Stimulated activated CD8-positive, alpha-beta memory T cell treated with anti-CD3 and anti-CD28 coated beads, Interleukin-12 subunit alpha, Interleukin-12 subunit beta, amount 100 ng/mL, for 1 hour (primary cell): ENCODE measurements around the gene PCDHB15.
"Not testable (repeated sequence)": the region's sequence is repeated elsewhere in the genome, so short reads cannot be mapped to it uniquely, and the experiment has no call there.

Experiments
- DNase-seq: peaks from one replicate; pipeline ENCODE4 v3.0.0-alpha.2; 2020; ENCODE audit warnings: low read depth

Gene PCDHB15

GRCh38 chr5:141245250-141245717 lies at the start of gene PCDHB15:
PCDHB15 (plus strand) TSS chr5:141245395; CDS start chr5:141245579, 184 bp downstream.
- DNase-seq, result no peak

DNA sequence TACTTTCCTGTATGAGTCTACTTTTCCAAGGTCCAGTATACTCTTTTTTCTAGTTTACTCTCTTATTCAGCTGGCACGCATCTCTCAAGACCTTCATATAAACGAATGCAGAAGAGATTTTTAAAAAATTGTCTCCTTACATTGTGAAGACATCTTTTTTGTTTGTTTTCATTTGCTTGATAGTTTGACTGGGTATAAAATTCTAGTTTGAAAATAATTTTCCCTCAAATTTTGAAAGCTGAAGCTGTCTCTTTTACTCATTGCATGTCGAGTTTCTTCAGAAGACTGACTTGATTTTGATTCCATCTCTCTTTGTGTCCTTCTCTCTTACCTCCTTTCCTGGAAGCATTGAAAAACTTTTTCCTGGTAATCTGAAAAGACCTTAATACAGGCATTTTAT lies 48.8 kb upstream of the PCDHB15 start:
- no peak for DNase-seq

DNA sequence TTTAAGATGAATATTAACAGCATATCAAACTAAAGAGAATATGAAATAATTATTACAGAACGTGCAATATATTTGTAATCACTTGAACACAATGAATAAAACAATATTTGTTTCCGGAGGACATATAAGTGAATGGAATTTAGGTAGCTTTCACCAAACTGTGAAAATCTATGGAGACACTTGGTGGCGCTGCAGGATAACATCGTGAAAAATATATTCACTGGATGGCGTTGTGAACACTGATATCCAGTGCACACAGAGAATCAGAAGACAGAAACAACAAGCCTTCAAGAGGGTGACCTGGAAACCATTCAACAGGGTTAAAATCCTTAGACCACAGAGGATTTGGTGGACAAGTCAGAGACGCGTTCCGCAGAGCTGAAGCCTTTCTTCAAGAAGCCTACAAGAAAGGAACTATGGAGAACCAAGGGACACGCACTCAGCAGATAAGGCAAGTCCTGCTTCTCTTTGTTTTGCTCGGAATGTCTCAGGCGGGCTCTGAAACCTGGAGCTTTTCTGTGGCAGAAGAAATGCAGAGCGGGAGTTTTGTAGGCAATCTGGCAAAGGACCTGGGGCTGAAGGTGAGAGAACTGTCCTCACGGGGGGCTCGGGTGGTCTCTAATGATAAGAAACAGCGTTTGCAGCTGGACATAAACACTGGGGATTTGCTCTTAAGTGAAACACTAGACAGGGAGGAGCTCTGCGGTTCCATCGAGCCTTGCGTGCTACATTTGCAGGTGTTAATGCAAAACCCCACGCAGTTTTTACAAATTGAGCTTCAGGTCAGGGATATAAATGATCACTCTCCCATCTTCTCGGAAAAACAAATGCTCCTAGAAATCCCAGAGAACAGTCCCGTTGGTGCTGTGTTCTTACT lies 45.6 kb upstream of the PCDHB15 start, which contains the start of gene PCDHB11:
TSS of gene PCDHB11 (plus strand) at position 269 of the 877 bp plus-strand sequence. CDS start at position 417, 148 bp downstream.
- no peak for DNase-seq

DNA sequence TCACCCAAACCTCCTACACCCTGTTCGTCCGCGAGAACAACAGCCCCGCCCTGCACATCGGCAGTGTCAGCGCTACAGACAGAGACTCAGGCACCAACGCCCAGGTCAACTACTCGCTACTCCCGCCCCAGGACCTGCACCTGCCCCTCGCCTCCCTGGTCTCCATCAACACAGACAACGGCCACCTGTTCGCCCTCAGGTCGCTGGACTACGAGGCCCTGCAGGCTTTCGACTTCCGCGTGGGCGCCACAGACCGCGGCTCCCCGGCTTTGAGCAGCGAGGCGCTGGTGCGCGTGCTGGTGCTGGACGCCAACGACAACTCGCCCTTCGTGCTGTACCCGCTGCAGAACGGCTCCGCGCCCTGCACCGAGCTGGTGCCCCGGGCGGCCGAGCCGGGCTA lies 44.1 kb upstream of the PCDHB15 start:
- DNase-seq, result not testable (repeated sequence)

- not testable (repeated sequence) for DNase-seq
Observed at GRCh38 chr5:141201646-141202045, 43.5 kb upstream of the PCDHB15 start.

- DNase-seq, result no peak
Observed at GRCh38 chr5:141208478-141208877, 36.7 kb upstream of the PCDHB15 start, which contains the start of gene PCDHB12. PCDHB12 (plus strand) TSS chr5:141208719; CDS start chr5:141208908, 189 bp downstream.

DNA sequence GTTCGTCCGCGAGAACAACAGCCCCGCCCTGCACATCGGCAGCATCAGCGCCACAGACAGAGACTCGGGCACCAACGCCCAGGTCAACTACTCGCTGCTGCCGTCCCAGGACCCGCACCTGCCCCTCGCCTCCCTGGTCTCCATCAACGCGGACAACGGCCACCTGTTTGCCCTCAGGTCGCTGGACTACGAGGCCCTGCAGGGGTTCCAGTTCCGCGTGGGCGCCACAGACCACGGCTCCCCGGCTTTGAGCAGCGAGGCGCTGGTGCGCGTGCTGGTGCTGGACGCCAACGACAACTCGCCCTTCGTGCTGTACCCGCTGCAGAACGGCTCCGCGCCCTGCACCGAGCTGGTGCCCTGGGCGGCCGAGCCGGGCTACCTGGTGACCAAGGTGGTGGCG lies 34.9 kb upstream of the PCDHB15 start:
- not testable (repeated sequence) for DNase-seq

- DNase-seq, result not testable (repeated sequence)
Observed at GRCh38 chr5:141210849-141211248, 34.3 kb upstream of the PCDHB15 start.

- not testable (repeated sequence) for DNase-seq
Observed at GRCh38 chr5:141213656-141214339, 31.4 kb upstream of the PCDHB15 start, which contains the start of gene PCDHB13. PCDHB13 (plus strand) TSS chr5:141213919; CDS start chr5:141214124, 205 bp downstream.

DNA sequence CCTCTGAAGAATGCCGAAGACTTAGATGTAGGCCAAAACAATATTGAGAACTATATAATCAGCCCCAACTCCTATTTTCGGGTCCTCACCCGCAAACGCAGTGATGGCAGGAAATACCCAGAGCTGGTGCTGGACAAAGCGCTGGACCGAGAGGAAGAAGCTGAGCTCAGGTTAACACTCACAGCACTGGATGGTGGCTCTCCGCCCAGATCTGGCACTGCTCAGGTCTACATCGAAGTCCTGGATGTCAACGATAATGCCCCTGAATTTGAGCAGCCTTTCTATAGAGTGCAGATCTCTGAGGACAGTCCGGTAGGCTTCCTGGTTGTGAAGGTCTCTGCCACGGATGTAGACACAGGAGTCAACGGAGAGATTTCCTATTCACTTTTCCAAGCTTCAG lies 30.6 kb upstream of the PCDHB15 start:
- DNase-seq, result not testable (repeated sequence)

DNA sequence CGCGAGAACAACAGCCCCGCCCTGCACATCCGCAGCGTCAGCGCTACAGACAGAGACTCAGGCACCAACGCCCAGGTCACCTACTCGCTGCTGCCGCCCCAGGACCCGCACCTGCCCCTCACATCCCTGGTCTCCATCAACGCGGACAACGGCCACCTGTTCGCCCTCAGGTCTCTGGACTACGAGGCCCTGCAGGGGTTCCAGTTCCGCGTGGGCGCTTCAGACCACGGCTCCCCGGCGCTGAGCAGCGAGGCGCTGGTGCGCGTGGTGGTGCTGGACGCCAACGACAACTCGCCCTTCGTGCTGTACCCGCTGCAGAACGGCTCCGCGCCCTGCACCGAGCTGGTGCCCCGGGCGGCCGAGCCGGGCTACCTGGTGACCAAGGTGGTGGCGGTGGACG lies 29.7 kb upstream of the PCDHB15 start:
- not testable (repeated sequence) for DNase-seq

DNA sequence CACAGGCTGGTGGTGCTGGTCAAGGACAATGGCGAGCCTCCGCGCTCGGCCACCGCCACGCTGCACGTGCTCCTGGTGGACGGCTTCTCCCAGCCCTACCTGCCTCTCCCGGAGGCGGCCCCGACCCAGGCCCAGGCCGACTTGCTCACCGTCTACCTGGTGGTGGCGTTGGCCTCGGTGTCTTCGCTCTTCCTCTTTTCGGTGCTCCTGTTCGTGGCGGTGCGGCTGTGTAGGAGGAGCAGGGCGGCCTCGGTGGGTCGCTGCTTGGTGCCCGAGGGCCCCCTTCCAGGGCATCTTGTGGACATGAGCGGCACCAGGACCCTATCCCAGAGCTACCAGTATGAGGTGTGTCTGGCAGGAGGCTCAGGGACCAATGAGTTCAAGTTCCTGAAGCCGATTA lies 29.2 kb upstream of the PCDHB15 start:
- not testable (repeated sequence) for DNase-seq

DNA sequence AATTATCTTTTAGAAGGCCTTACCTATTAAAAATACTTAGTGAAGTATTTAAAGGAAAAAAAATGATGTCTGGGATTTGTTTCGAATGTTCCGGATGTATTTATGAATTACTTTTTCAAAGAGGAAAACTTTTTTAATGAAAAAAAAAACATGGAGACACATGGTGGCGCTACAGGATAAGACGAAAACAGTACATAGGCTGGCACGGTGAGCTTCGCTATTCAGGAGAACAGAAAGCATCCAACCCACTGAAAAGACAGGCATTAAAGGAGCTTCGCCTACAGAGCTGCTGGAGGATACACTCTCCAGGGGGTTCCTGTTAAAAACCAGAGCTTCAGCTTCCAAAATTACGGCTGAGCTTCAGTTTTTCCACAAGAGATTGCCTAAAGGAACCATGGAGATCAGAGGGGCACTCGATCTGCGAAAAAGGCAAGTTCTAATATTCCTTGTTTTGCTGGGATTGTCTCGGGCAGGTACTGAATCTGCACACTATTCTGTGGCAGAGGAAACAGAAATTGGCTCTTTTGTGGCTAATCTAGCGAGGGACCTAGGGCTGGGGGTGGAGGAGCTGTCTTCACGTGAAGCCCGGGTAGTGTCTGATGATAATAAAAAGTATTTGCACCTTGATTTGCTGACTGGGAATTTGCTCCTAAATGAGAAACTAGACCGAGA lies 21.9 kb upstream of the PCDHB15 start, which contains the start of gene PCDHB14:
TSS of gene PCDHB14 (plus strand) at position 232 of the 672 bp plus-strand sequence. CDS start at position 395, 163 bp downstream.
- no peak for DNase-seq

DNA sequence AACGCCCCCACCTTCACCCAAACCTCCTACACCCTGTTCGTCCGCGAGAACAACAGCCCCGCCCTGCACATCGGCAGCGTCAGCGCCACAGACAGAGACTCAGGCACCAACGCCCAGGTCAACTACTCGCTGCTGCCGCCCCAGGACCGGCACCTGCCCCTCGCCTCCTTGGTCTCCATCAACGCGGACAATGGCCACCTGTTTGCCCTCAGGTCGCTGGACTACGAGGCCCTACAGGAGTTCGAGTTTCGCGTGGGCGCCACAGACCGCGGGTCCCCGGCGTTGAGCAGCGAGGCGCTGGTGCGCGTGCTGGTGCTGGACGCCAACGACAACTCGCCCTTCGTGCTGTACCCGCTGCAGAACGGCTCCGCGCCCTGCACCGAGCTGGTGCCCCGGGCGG lies 20.4 kb upstream of the PCDHB15 start:
- DNase-seq, result not testable (repeated sequence)

DNA sequence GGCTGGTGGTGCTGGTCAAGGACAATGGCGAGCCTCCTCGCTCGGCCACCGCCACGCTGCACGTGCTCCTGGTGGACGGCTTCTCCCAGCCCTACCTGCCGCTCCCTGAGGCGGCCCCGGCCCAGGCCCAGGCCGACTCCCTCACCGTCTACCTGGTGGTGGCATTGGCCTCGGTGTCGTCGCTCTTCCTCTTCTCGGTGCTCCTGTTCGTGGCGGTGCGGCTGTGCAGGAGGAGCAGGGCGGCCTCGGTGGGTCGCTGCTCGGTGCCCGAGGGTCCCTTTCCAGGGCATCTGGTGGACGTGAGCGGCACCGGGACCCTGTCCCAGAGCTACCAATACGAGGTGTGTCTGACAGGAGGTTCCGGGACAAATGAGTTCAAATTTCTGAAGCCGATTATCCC lies 19.8 kb upstream of the PCDHB15 start:
- not testable (repeated sequence) for DNase-seq

DNA sequence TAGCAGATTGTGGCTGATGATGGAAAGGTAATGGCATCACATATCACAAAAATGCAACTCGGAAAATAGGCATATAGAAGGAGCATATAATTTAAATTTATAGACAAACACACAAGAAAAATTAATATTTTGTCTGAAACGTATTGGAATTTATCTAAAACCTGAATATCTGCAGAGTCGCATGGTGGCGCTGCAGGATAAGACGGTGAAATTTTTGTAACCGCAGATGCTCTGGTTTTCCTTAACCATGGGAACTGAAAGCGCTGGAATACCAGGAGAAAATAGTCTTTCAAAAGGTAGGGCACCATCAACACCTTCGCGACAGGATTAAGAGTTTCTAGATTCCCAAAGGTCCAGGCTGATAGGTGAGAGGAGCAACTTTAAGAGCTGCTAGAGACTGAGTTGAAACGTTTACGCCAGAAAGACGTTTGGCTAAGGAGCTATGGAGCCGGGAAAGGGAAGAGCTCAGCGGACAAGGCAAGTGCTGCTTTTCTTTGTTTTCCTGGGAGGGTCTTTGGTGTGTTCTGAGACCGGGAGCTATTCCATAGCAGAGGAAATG lies 11.0 kb upstream of the PCDHB15 start:
- no peak for DNase-seq

DNA sequence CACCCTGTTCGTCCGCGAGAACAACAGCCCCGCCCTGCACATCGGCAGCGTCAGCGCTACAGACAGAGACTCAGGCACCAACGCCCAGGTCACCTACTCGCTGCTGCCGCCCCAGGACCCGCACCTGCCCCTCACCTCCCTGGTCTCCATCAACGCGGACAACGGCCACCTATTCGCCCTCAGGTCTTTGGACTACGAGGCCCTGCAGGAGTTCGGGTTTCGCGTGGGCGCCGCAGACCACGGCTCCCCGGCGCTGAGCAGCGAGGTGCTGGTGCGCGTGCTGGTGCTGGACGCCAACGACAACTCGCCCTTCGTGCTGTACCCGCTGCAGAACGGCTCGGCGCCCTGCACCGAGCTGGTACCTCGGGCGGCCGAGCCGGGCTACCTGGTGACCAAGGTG lies 9.3 kb upstream of the PCDHB15 start:
- not testable (repeated sequence) for DNase-seq

GRCh38 chr5:141236516-141237313 lies 8.5 kb upstream of the PCDHB15 start:
- no peak for DNase-seq

GRCh38 chr5:141241496-141241895 lies 3.7 kb upstream of the PCDHB15 start:
- no peak for DNase-seq

DNA sequence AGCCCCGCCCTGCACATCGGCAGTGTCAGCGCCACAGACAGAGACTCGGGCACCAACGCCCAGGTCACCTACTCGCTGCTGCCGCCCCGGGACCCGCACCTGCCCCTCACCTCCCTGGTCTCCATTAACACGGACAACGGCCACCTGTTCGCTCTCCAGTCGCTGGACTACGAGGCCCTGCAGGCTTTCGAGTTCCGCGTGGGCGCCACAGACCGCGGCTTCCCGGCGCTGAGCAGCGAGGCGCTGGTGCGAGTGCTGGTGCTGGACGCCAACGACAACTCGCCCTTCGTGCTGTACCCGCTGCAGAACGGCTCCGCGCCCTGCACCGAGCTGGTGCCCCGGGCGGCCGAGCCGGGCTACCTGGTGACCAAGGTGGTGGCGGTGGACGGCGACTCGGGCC lies 1.8 kb downstream of the PCDHB15 start:
- DNase-seq, result not testable (repeated sequence)

GRCh38 chr5:141247434-141247833 lies 2.2 kb downstream of the PCDHB15 start:
- DNase-seq, result not testable (repeated sequence)
